ENCODE data around the gene RYR2. TPM values are rescaled to one million over a fixed set of nuclear protein-coding genes. Genes with fewer than 3 reads are reported as not detected.

RYR2 gene
- total RNA-seq, 4 donors from 2014 or later: 0.20 to 0.60 (median 0.32) TPM

DNA sequence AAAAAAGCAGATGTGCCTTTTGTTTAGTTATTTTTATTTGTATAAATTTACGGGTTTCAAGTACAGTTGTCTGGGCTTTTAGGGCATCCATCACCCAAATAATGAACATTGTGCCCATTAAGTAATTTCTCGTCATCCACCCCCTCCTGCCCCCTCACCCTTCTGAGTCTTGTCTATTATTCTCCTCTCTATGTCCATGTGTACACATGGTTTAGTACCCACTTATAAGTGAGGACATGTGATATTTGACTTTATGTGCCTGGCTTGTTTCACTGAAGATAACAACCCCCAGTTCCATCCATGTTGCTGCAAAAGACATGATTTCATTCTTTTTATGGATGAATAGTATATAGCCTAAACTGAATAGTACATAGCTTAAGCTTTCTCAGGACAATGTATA is 659.5 kb downstream of the RYR2 start:
- no peak for DNase-seq (ENCODE audit: low spot score in 2 of 2)
- H3K27me3 ChIP-seq: no peaks in the 10 kb centered on the region
- 55 to 76% methylated on average over 2 of the region's 2 CpGs for WGBS, 2 donors
- no peak overlapping the region for H3K4me3 ChIP-seq
- H3K4me1 ChIP-seq: no peaks in the 10 kb centered on the region
- H3K27ac ChIP-seq: no peak overlapping the region
- no peak for TF ChIP-seq EP300 (IDR thresholded peaks at IDR 0.05)
- TF ChIP-seq, protein P1, sequence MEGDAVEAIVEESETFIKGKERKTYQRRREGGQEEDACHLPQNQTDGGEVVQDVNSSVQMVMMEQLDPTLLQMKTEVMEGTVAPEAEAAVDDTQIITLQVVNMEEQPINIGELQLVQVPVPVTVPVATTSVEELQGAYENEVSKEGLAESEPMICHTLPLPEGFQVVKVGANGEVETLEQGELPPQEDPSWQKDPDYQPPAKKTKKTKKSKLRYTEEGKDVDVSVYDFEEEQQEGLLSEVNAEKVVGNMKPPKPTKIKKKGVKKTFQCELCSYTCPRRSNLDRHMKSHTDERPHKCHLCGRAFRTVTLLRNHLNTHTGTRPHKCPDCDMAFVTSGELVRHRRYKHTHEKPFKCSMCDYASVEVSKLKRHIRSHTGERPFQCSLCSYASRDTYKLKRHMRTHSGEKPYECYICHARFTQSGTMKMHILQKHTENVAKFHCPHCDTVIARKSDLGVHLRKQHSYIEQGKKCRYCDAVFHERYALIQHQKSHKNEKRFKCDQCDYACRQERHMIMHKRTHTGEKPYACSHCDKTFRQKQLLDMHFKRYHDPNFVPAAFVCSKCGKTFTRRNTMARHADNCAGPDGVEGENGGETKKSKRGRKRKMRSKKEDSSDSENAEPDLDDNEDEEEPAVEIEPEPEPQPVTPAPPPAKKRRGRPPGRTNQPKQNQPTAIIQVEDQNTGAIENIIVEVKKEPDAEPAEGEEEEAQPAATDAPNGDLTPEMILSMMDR (IDR thresholded peaks at IDR 0.05): no peak
- no peak for TF ChIP-seq POLR2A (IDR thresholded peaks at IDR 0.05)
- no peaks in the 10 kb centered on the region for H3K9me3 ChIP-seq
- H3K36me3 ChIP-seq: no peaks in the 10 kb centered on the region

DNA sequence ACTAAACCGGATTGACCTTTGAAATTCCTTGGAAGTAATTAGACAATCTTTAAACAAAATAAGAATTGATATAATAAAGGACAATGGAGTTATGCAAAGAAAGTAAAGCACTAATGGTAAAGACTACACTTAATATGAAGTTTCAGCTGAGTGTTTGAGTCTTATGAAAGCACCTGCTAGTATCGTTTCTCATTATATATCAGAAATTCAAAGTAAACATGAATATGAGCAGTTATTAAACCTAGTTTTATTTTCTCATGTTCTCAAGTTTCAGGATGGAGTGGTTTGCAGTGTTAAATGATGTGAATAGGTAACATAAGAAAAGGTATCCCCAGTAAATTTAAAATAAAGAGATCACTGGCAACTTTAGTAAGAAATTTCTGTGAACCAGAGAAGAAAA is 660.2 kb downstream of the RYR2 start:
- WGBS, 2 donors: 77 to 82% methylated on average over 2 of the region's 2 CpGs
- H3K27me3 ChIP-seq: no peaks in the 10 kb centered on the region
- no peaks in the 10 kb centered on the region for H3K4me1 ChIP-seq
- H3K36me3 ChIP-seq: no peaks in the 10 kb centered on the region
- no peak overlapping the region for H3K27ac ChIP-seq
- TF ChIP-seq POLR2A (IDR thresholded peaks at IDR 0.05) (no peak), EP300 (IDR thresholded peaks at IDR 0.05) (no peak)
- TF ChIP-seq, protein P1 (IDR thresholded peaks at IDR 0.05): no peak
- DNase-seq (ENCODE audit: low spot score in 2 of 2): no peak
- no peak overlapping the region for H3K4me3 ChIP-seq
- H3K9me3 ChIP-seq: no peaks in the 10 kb centered on the region

GRCh38 chr1:237705462-237705861 is 663.5 kb downstream of the RYR2 start:
- no peaks in the 10 kb centered on the region for H3K27me3 ChIP-seq
- 86 to 88% methylated on average over 4 of the region's 4 CpGs for WGBS, 2 donors

GRCh38 chr1:237709355-237709754 is 667.4 kb downstream of the RYR2 start:
- 82 to 87% methylated on average over 3 of the region's 3 CpGs for WGBS, 2 donors

More at GRCh38 chr1:237705462-237705861, 663.5 kb downstream of the RYR2 start:
- Histone ChIP-seq H3K36me3 (no peaks in the 10 kb centered on the region), H3K4me1 (no peaks in the 10 kb centered on the region), H3K9me3 (no peaks in the 10 kb centered on the region), H3K4me3 (no peak overlapping the region), H3K27ac (no peak overlapping the region)
- no peak for DNase-seq (ENCODE audit: low spot score in 2 of 2)
- TF ChIP-seq, protein P1 (IDR thresholded peaks at IDR 0.05): no peak
- TF ChIP-seq POLR2A (IDR thresholded peaks at IDR 0.05) (no peak), EP300 (IDR thresholded peaks at IDR 0.05) (no peak)

GRCh38 chr1:237711281-237711680 is 669.3 kb downstream of the RYR2 start:
- no peak for DNase-seq (ENCODE audit: low spot score in 2 of 2)
- TF ChIP-seq, protein P1 (IDR thresholded peaks at IDR 0.05): no peak
- Histone ChIP-seq H3K36me3 (no peaks in the 10 kb centered on the region), H3K27ac (no peak overlapping the region), H3K4me3 (no peak overlapping the region), H3K9me3 (no peaks in the 10 kb centered on the region), H3K27me3 (no peaks in the 10 kb centered on the region), H3K4me1 (no peaks in the 10 kb centered on the region)
- 88 to 90% methylated on average over 3 of the region's 3 CpGs for WGBS, 2 donors

More at GRCh38 chr1:237709355-237709754, 667.4 kb downstream of the RYR2 start:
- no peaks in the 10 kb centered on the region for H3K27me3 ChIP-seq
- no peak for TF ChIP-seq EP300 (IDR thresholded peaks at IDR 0.05)
- TF ChIP-seq POLR2A (IDR thresholded peaks at IDR 0.05): no peak
- TF ChIP-seq, protein P1 (IDR thresholded peaks at IDR 0.05): no peak
- no peak overlapping the region for H3K27ac ChIP-seq
- H3K4me3 ChIP-seq: no peak overlapping the region
- no peaks in the 10 kb centered on the region for H3K9me3 ChIP-seq
- no peaks in the 10 kb centered on the region for H3K4me1 ChIP-seq
- H3K36me3 ChIP-seq: no peaks in the 10 kb centered on the region
- no peak for DNase-seq (ENCODE audit: low spot score in 2 of 2)

Measured in tibial nerve (tissue), 4 donors.